Uterus (tissue), 2 donors: Measurements from ENCODE around the gene RALB.

Experiments
- POLR2A ChIP-seq, 2 donors: fragments of 450-650 bp; IDR thresholded peaks; one replicate each; pipeline ENCODE4 v1.6.1; 2016; ENCODE audit warnings: antibody characterized with exemption in 2 of 2, mild to moderate bottlenecking in 1 of 2, moderate library complexity in 1 of 2
- TF ChIP-seq, protein P1 (sequence below), 4 experiments: fragments of 200-600 bp in 2 of 4; fragments of 450-650 bp in 2 of 4; sonication (generic) in 2 of 4; IDR thresholded peaks; one replicate each; pipeline ENCODE4 v1.5.1; 2016 to 2019; ENCODE audit warnings: antibody characterized with exemption in 4 of 4, mild to moderate bottlenecking in 2 of 4, moderate library complexity in 1 of 4

DNA sequence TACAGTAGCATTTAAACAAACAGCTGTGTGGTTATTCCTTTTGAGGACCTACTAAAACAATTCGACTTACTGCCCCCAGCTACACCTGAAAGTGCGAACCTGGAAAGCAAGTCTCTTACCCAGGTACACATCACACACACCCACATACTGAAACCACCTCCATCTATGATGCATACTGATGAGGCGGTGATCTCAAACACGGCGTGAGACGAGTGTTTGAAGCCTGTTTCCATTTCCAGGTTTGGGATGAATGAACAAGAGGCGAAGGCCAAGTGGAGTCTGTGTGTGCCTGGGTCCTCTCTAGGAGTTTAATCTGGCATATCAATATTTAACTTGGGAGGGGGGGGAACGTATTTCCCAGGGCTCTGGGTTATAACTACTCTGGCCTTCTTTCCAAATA is 31.0 kb upstream of the RALB start:
- TF ChIP-seq, protein P1, sequence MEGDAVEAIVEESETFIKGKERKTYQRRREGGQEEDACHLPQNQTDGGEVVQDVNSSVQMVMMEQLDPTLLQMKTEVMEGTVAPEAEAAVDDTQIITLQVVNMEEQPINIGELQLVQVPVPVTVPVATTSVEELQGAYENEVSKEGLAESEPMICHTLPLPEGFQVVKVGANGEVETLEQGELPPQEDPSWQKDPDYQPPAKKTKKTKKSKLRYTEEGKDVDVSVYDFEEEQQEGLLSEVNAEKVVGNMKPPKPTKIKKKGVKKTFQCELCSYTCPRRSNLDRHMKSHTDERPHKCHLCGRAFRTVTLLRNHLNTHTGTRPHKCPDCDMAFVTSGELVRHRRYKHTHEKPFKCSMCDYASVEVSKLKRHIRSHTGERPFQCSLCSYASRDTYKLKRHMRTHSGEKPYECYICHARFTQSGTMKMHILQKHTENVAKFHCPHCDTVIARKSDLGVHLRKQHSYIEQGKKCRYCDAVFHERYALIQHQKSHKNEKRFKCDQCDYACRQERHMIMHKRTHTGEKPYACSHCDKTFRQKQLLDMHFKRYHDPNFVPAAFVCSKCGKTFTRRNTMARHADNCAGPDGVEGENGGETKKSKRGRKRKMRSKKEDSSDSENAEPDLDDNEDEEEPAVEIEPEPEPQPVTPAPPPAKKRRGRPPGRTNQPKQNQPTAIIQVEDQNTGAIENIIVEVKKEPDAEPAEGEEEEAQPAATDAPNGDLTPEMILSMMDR (IDR thresholded peaks at IDR 0.05): no peak
- TF ChIP-seq POLR2A (IDR thresholded peaks at IDR 0.05): no peak
